ENCODE results near the gene SAMD8.
"Not testable (repeated sequence)": the region's sequence is repeated elsewhere in the genome, so short reads cannot be mapped to it uniquely, and the experiment has no call there.

SAMD8 gene

GRCh38 chr10:75086278-75086934 is 25.1 kb upstream of the SAMD8 start:
- no peak for DNase-seq

GRCh38 chr10:75088640-75089039 is 22.8 kb upstream of the SAMD8 start:
- no peak for DNase-seq

GRCh38 chr10:75089634-75090033 is 21.8 kb upstream of the SAMD8 start:
- no peak for DNase-seq

- DNase-seq: no peak
Observed at GRCh38 chr10:75091146-75091545, 20.3 kb upstream of the SAMD8 start.

- no peak for DNase-seq
Observed at GRCh38 chr10:75094465-75094864, 17.0 kb upstream of the SAMD8 start.

- no peak for DNase-seq
Observed at GRCh38 chr10:75095631-75096030, 15.8 kb upstream of the SAMD8 start.

GRCh38 chr10:75096749-75097148 is 14.7 kb upstream of the SAMD8 start:
- no peak for DNase-seq

GRCh38 chr10:75097666-75098285 is 13.7 kb upstream of the SAMD8 start:
- no peak for DNase-seq

- no peak for DNase-seq
Observed at GRCh38 chr10:75098902-75099673, 12.4 kb upstream of the SAMD8 start.

GRCh38 chr10:75099952-75100763 is 11.3 kb upstream of the SAMD8 start:
- DNase-seq: peak; percentile 32 to 40

- DNase-seq: no peak
Observed at GRCh38 chr10:75100764-75101291, 10.6 kb upstream of the SAMD8 start.

- no peak for DNase-seq
Observed at GRCh38 chr10:75101416-75102251, 9.8 kb upstream of the SAMD8 start.

GRCh38 chr10:75102830-75103673 is 8.4 kb upstream of the SAMD8 start:
- no peak for DNase-seq

- DNase-seq: no peak
Observed at GRCh38 chr10:75103881-75104686, 7.4 kb upstream of the SAMD8 start.

GRCh38 chr10:75104842-75105241 is 6.6 kb upstream of the SAMD8 start:
- no peak for DNase-seq

- no peak for DNase-seq
Observed at GRCh38 chr10:75105576-75106197, 5.8 kb upstream of the SAMD8 start.

- DNase-seq: no peak
Observed at GRCh38 chr10:75106242-75106641, 5.2 kb upstream of the SAMD8 start.

- DNase-seq: not testable (repeated sequence)
Observed at GRCh38 chr10:75106891-75107290, 4.6 kb upstream of the SAMD8 start.

Measured in SHP77 (cell line).